ENCODE results near the gene CDC20. TPM values are rescaled to one million over a fixed set of nuclear protein-coding genes. Genes with fewer than 3 reads are reported as not detected.
A peak's percentile ranks its signal among the peaks of the same experiment; 100 is the strongest.

Gene CDC20
- total RNA-seq, 1 experiment from 2014 or later, result 215 TPM

DNA sequence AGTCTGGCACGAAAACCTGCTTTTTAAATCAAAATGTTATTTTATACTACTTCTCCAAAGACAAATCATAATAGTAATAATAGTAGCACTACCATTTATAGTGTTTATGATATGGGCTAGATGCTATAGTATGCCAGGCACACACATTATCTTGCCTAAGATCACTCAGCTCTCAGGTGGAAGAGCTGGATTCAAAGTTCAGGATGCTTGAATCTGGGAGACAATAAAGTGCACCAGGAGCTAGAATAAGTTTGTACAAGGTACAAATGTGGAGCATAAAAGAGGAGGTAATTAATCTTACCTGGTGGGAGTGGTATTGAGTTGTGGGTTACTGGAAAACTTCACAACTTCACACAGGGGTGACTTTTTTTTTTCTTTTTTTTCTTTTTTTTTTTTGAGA is 19.1 kb downstream of the CDC20 start:
- Histone ChIP-seq H3K4me1 (ENCODE audit: control insufficient read depth, insufficient read depth, low read length) (no peaks in the 10 kb centered on the region; the same call in 1 of the 2 replicates), H3K27me3 (ENCODE audit: control insufficient read depth, insufficient read depth, low read length) (no peaks in the 10 kb centered on the region), H3K4me3 (ENCODE audit: low read depth in 2 of 2, low read length in 2 of 2) (no peak overlapping the region), H3K9me3 (ENCODE audit: control insufficient read depth, insufficient read depth, low read depth, low read length) (no peaks in the 10 kb centered on the region), H3K27ac (ENCODE audit: low read length) (no peak overlapping the region), H3K36me3 (ENCODE audit: control insufficient read depth, insufficient read depth, low read length) (no peaks in the 10 kb centered on the region)
- BruUV-seq (replicated peaks), result TSS peak; percentile 48
- DNase-seq (ENCODE audit: low read depth, low spot score) (no peak), ATAC-seq (no peak)
- TF ChIP-seq, protein P1, sequence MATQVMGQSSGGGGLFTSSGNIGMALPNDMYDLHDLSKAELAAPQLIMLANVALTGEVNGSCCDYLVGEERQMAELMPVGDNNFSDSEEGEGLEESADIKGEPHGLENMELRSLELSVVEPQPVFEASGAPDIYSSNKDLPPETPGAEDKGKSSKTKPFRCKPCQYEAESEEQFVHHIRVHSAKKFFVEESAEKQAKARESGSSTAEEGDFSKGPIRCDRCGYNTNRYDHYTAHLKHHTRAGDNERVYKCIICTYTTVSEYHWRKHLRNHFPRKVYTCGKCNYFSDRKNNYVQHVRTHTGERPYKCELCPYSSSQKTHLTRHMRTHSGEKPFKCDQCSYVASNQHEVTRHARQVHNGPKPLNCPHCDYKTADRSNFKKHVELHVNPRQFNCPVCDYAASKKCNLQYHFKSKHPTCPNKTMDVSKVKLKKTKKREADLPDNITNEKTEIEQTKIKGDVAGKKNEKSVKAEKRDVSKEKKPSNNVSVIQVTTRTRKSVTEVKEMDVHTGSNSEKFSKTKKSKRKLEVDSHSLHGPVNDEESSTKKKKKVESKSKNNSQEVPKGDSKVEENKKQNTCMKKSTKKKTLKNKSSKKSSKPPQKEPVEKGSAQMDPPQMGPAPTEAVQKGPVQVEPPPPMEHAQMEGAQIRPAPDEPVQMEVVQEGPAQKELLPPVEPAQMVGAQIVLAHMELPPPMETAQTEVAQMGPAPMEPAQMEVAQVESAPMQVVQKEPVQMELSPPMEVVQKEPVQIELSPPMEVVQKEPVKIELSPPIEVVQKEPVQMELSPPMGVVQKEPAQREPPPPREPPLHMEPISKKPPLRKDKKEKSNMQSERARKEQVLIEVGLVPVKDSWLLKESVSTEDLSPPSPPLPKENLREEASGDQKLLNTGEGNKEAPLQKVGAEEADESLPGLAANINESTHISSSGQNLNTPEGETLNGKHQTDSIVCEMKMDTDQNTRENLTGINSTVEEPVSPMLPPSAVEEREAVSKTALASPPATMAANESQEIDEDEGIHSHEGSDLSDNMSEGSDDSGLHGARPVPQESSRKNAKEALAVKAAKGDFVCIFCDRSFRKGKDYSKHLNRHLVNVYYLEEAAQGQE (IDR thresholded peaks at IDR 0.05; ENCODE audit: insufficient read depth in 1 of 2, low read depth in 2 of 2, low read length in 1 of 2), result no peak
- TF ChIP-seq TCF7L2 (IDR thresholded peaks at IDR 0.05; ENCODE audit: low read depth, low read length) (no peak), POLR2AphosphoS5 (IDR thresholded peaks at IDR 0.05; ENCODE audit: low read depth, low read length) (no peak), SIN3A (IDR thresholded peaks at IDR 0.05; ENCODE audit: borderline replicate concordance, insufficient read depth, low read depth, low read length) (no peak)
- TF ChIP-seq, protein P2, sequence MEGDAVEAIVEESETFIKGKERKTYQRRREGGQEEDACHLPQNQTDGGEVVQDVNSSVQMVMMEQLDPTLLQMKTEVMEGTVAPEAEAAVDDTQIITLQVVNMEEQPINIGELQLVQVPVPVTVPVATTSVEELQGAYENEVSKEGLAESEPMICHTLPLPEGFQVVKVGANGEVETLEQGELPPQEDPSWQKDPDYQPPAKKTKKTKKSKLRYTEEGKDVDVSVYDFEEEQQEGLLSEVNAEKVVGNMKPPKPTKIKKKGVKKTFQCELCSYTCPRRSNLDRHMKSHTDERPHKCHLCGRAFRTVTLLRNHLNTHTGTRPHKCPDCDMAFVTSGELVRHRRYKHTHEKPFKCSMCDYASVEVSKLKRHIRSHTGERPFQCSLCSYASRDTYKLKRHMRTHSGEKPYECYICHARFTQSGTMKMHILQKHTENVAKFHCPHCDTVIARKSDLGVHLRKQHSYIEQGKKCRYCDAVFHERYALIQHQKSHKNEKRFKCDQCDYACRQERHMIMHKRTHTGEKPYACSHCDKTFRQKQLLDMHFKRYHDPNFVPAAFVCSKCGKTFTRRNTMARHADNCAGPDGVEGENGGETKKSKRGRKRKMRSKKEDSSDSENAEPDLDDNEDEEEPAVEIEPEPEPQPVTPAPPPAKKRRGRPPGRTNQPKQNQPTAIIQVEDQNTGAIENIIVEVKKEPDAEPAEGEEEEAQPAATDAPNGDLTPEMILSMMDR (IDR thresholded peaks at IDR 0.05), result no peak
- in situ Hi-C loops (cut with HindIII; ENCODE audit: low pct_unique_long_range_greater_than_20kb, low sequenced_read_pairs), result no loop called here
- ChIA-PET POLR2A (interaction anchor here (0.6 to 0.8 kb wide), 2 partner anchors 47 to 128 kb away, joined by 6 to 7 read pairs; no protein-coding TSS in a partner anchor), CTCF (no interaction called here)
- intact Hi-C loops (cut with micrococcal nuclease; ENCODE audit: unreplicated experiment), result no loop called here

GRCh38 chr1:43379476-43379875 is 20.7 kb downstream of the CDC20 start:
- no peak for ATAC-seq
- Histone ChIP-seq H3K4me3 (ENCODE audit: low read depth in 2 of 2, low read length in 2 of 2) (no peak overlapping the region), H3K27ac (ENCODE audit: low read length) (no peak overlapping the region), H3K36me3 (ENCODE audit: control insufficient read depth, insufficient read depth, low read length) (peaks cover 11% of the 10 kb centered on the region), H3K9me3 (ENCODE audit: control insufficient read depth, insufficient read depth, low read depth, low read length) (no peaks in the 10 kb centered on the region), H3K27me3 (ENCODE audit: control insufficient read depth, insufficient read depth, low read length) (no peaks in the 10 kb centered on the region), H3K4me1 (ENCODE audit: control insufficient read depth, insufficient read depth, low read length) (no peaks in the 10 kb centered on the region)
- no TSS peak for BruUV-seq (replicated peaks)
- no peak for TF ChIP-seq POLR2AphosphoS5 (IDR thresholded peaks at IDR 0.05; ENCODE audit: low read depth, low read length)
- TF ChIP-seq TCF7L2 (IDR thresholded peaks at IDR 0.05; ENCODE audit: low read depth, low read length), result no peak
- TF ChIP-seq, protein P1 (IDR thresholded peaks at IDR 0.05; ENCODE audit: insufficient read depth in 1 of 2, low read depth in 2 of 2, low read length in 1 of 2), result no peak
- no peak for TF ChIP-seq SIN3A (IDR thresholded peaks at IDR 0.05; ENCODE audit: borderline replicate concordance, insufficient read depth, low read depth, low read length)
- TF ChIP-seq, protein P2 (IDR thresholded peaks at IDR 0.05), result no peak
- POLR2A ChIA-PET, result no interaction called here
- in situ Hi-C loops (cut with HindIII; ENCODE audit: low pct_unique_long_range_greater_than_20kb, low sequenced_read_pairs) (no loop called here), intact Hi-C loops (cut with micrococcal nuclease; ENCODE audit: unreplicated experiment) (no loop called here)
- CTCF ChIA-PET, result no interaction called here
- DNase-seq (ENCODE audit: low read depth, low spot score), result no peak

Measured in Panc1 (cell line).